ENCODE data around the gene CLHC1. TPM values are rescaled to one million over a fixed set of nuclear protein-coding genes. Genes with fewer than 3 reads are reported as not detected.

Gene CLHC1
- total RNA-seq, 4 donors from 2014 or later, result 1.2 to 15.9 (median 7.0) TPM

GRCh38 chr2:55176094-55176415 is 56.0 kb downstream of the CLHC1 start:
- H3K9me3 ChIP-seq, result no peaks in the 10 kb centered on the region
- no peak overlapping the region for H3K27ac ChIP-seq
- H3K36me3 ChIP-seq, result no peaks in the 10 kb centered on the region
- intact Hi-C loops (cut with DNase I; ENCODE audit: low total_unique reads) (loop anchor here (10.0 kb wide), 1 partner anchor 271 kb away; no protein-coding TSS in a partner anchor), in situ Hi-C loops (cut with MboI; ENCODE audit: low pct_ligation_motif_present in 1 of 4, low pct_unique_long_range_greater_than_20kb in 1 of 4, low sequenced_read_pairs in 3 of 4) (loop anchor here in 3 of 4 donors (10.0 to 25.0 kb wide), 3 partner anchors 271 to 664 kb away; no protein-coding TSS in a partner anchor)
- WGBS, 2 donors (ENCODE audit: low coverage in 1 of 2), result 0 to 6% methylated on average over 1 of the region's 1 CpG
- TF ChIP-seq EP300 (IDR thresholded peaks at IDR 0.05; ENCODE audit: low read depth) (no peak), POLR2AphosphoS5 (IDR thresholded peaks at IDR 0.05) (no peak), CTCF (IDR thresholded peaks at IDR 0.05) (no peak), POLR2A (IDR thresholded peaks at IDR 0.05) (no peak)
- DNase-seq, result no peak
- H3K4me3 ChIP-seq, result no peak overlapping the region
- peaks cover 0 to 4% (median 0%) of the 10 kb centered on the region in 4 donors for H3K4me1 ChIP-seq
- no peaks in the 10 kb centered on the region for H3K27me3 ChIP-seq

GRCh38 chr2:55175254-55176093 is 56.6 kb downstream of the CLHC1 start:
- WGBS, 2 donors (ENCODE audit: low coverage in 1 of 2), result 28 to 31% methylated on average over 3 to 5 of the region's 5 CpGs
- TF ChIP-seq POLR2AphosphoS5 (IDR thresholded peaks at IDR 0.05) (no peak), EP300 (IDR thresholded peaks at IDR 0.05; ENCODE audit: low read depth) (no peak), CTCF (IDR thresholded peaks at IDR 0.05) (peak; percentile 50 to 70 (median 56)), POLR2A (IDR thresholded peaks at IDR 0.05) (no peak)
- intact Hi-C loops (cut with DNase I; ENCODE audit: low total_unique reads), result loop anchor here (10.0 kb wide), 1 partner anchor 271 kb away; no protein-coding TSS in a partner anchor
- DNase-seq, result no peak
- peaks cover 0 to 4% (median 0%) of the 10 kb centered on the region in 4 donors for H3K4me1 ChIP-seq
- in situ Hi-C loops (cut with MboI; ENCODE audit: low pct_ligation_motif_present in 1 of 4, low pct_unique_long_range_greater_than_20kb in 1 of 4, low sequenced_read_pairs in 3 of 4), result loop anchor here in 3 of 4 donors (10.0 to 25.0 kb wide), 3 partner anchors 271 to 663 kb away; no protein-coding TSS in a partner anchor
- H3K27ac ChIP-seq, result no peak overlapping the region
- H3K9me3 ChIP-seq, result no peaks in the 10 kb centered on the region
- no peaks in the 10 kb centered on the region for H3K36me3 ChIP-seq
- no peak overlapping the region for H3K4me3 ChIP-seq
- no peaks in the 10 kb centered on the region for H3K27me3 ChIP-seq

- no peaks in the 10 kb centered on the region for H3K27me3 ChIP-seq
- H3K4me1 ChIP-seq, result peaks cover 0 to 6% (median 0%) of the 10 kb centered on the region in 4 donors
- 66 to 79% methylated on average over 2 of the region's 2 CpGs for WGBS, 2 donors (ENCODE audit: low coverage in 1 of 2)
- TF ChIP-seq EP300 (IDR thresholded peaks at IDR 0.05; ENCODE audit: low read depth) (no peak), CTCF (IDR thresholded peaks at IDR 0.05) (no peak), POLR2A (IDR thresholded peaks at IDR 0.05) (no peak), POLR2AphosphoS5 (IDR thresholded peaks at IDR 0.05) (no peak)
- intact Hi-C loops (cut with DNase I; ENCODE audit: low total_unique reads), result loop anchor here (10.0 kb wide), 1 partner anchor 269 kb away; no protein-coding TSS in a partner anchor
- no peak overlapping the region for H3K4me3 ChIP-seq
- H3K9me3 ChIP-seq, result no peaks in the 10 kb centered on the region
- no peak overlapping the region for H3K27ac ChIP-seq
- no peaks in the 10 kb centered on the region for H3K36me3 ChIP-seq
- DNase-seq, result no peak
- in situ Hi-C loops (cut with MboI; ENCODE audit: low pct_ligation_motif_present in 1 of 4, low pct_unique_long_range_greater_than_20kb in 1 of 4, low sequenced_read_pairs in 3 of 4), result loop anchor here (10.0 to 25.0 kb wide), 5 partner anchors 136 to 461 kb away; partner anchors contain the start of gene EML6 (in 1 of the 4)
Measured at GRCh38 chr2:55173438-55174054, 58.5 kb downstream of the CLHC1 start.

DNA sequence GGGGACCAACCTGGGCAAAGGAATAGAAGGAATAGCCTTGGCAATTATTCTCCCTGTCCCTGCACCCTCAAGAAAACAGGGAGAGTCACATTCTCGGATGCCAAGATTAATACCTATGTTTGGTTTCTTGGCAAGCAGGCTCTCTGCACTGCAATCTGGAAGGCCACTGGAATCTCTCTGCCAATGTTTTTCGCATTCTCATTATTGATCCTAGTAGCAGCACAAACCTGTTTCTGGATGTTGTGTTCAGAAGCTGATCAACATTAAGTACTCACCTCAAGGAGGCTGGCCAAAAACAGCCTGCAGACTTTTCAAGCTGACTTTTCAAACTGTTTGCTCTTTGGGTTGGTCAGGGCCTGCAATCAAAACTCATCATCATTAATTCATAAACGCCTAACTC is 62.2 kb downstream of the CLHC1 start:
- no peaks in the 10 kb centered on the region for H3K9me3 ChIP-seq
- TF ChIP-seq CTCF (IDR thresholded peaks at IDR 0.05) (no peak), POLR2A (IDR thresholded peaks at IDR 0.05) (no peak), POLR2AphosphoS5 (IDR thresholded peaks at IDR 0.05) (no peak), EP300 (IDR thresholded peaks at IDR 0.05; ENCODE audit: low read depth) (no peak)
- no peak for DNase-seq
- no peak overlapping the region for H3K27ac ChIP-seq
- no peaks in the 10 kb centered on the region for H3K27me3 ChIP-seq
- H3K4me1 ChIP-seq, result peaks cover 4 to 35% (median 15%) of the 10 kb centered on the region in 4 donors
- in situ Hi-C loops (cut with MboI; ENCODE audit: low pct_ligation_motif_present in 1 of 4, low pct_unique_long_range_greater_than_20kb in 1 of 4, low sequenced_read_pairs in 3 of 4) (loop anchor here (10.0 to 25.0 kb wide), 7 partner anchors 125 to 458 kb away; partner anchors contain the start of gene EML6 (in 1 of the 4)), intact Hi-C loops (cut with DNase I; ENCODE audit: low total_unique reads) (loop anchor here (5.0 to 10.0 kb wide), 3 partner anchors 123 to 265 kb away; no protein-coding TSS in a partner anchor)
- 33 to 77% methylated on average over 1 to 3 of the region's 3 CpGs for WGBS, 2 donors (ENCODE audit: low coverage in 1 of 2)
- no peaks in the 10 kb centered on the region for H3K36me3 ChIP-seq
- H3K4me3 ChIP-seq, result no peak overlapping the region
